Mucosa of descending colon (tissue), 3 donors: ENCODE results near the gene ATP8A2. TPM values are rescaled to one million over a fixed set of nuclear protein-coding genes. Genes with fewer than 3 reads are reported as not detected.

ENCODE experiments used
- ATAC-seq: fragments of 200-7000 bp; cut with Tn5 transposase; one replicate; pipeline ENCODE4 v1.9.1; 2020; ENCODE audit warnings: mild to moderate bottlenecking, moderate library complexity
- DNase-seq, 3 donors: peaks; one replicate each; pipeline ENCODE4 v3.0.0-alpha.2; 2020
- H3K36me3 ChIP-seq: fragments of 200-600 bp; one replicate; pipeline ENCODE4 v1.8.0; 2021; ENCODE audit warnings: low read depth, mild to moderate bottlenecking
- H3K4me1 ChIP-seq: fragments of 200-600 bp; one replicate; pipeline ENCODE4 v1.8.0; 2021; ENCODE audit warnings: low read depth, mild to moderate bottlenecking
- H3K4me3 ChIP-seq: fragments of 200-600 bp; one replicate; pipeline ENCODE4 v1.8.0; 2021; ENCODE audit warnings: mild to moderate bottlenecking
- H3K9me3 ChIP-seq: fragments of 200-600 bp; one replicate; pipeline ENCODE4 v1.8.0; 2021; ENCODE audit warnings: mild to moderate bottlenecking
- CTCF ChIP-seq: fragments of 200-600 bp; IDR thresholded peaks from one replicate; pipeline ENCODE4 v1.8.0; 2022; ENCODE audit warnings: antibody characterized with exemption, mild to moderate bottlenecking
- intact Hi-C, 2 donors: fragments of 100-400 bp; cut with DNase I in 1 of 2; cut with micrococcal nuclease in 1 of 2; formaldehyde crosslinking; loops; one replicate each; pipeline versions ENCODE4 v1.11.0 to v1.11.1; 2022; cut with DNase I, micrococcal nuclease
- total RNA-seq, 3 donors: library from RNA; stranded (reverse); fragmentation: NEBNext Ultra II Directional in 2 of 3; extraction: Animal tissue kit (Norgen Biotek cat#: 25700) in 2 of 3; gene quantifications; one replicate each; pipeline versions ENCODE4 v1.2.1 to v1.2.4, GENCODE V29; 2021 to 2023
- donor health status: DM: no; HTN: no; CAD: no; lungs with moderate emphysema.
- donor health status: DM: no; HTN: no; CAD: no.
- donor health status: DM: no; HTN: yes; CAD: no.

Gene ATP8A2
- total RNA-seq, 3 donors from 2014 or later: 0.22 to 3.6 (median 0.41) TPM

- H3K9me3 ChIP-seq: no peaks in the 10 kb centered on the region
- no peak for ATAC-seq
- intact Hi-C loops: no loop called here
- H3K36me3 ChIP-seq: no peaks in the 10 kb centered on the region
- no peak overlapping the region for H3K4me3 ChIP-seq
- DNase-seq: no peak
- no peaks in the 10 kb centered on the region for H3K4me1 ChIP-seq
- no peak for TF ChIP-seq CTCF
Observed at GRCh38 chr13:26034018-26034417, 662.2 kb downstream of the ATP8A2 start.

GRCh38 chr13:26036383-26036782 lies 664.6 kb downstream of the ATP8A2 start:
- Histone ChIP-seq H3K36me3 (no peaks in the 10 kb centered on the region), H3K9me3 (no peaks in the 10 kb centered on the region), H3K4me1 (no peaks in the 10 kb centered on the region), H3K4me3 (no peak overlapping the region)
- no peak for TF ChIP-seq CTCF
- no peak for DNase-seq
- no peak for ATAC-seq
- intact Hi-C loops: no loop called here

- Histone ChIP-seq H3K9me3 (no peaks in the 10 kb centered on the region), H3K4me3 (no peak overlapping the region), H3K4me1 (no peaks in the 10 kb centered on the region), H3K36me3 (no peaks in the 10 kb centered on the region)
- DNase-seq (peak in 1 of 3 donors; percentile 28), ATAC-seq (peak; percentile 35)
- TF ChIP-seq CTCF: no peak
- intact Hi-C loops: no loop called here
Observed at GRCh38 chr13:26037302-26037701, 665.5 kb downstream of the ATP8A2 start.

- TF ChIP-seq CTCF: no peak
- DNase-seq (no peak), ATAC-seq (no peak)
- Histone ChIP-seq H3K36me3 (no peaks in the 10 kb centered on the region), H3K9me3 (no peaks in the 10 kb centered on the region), H3K4me3 (no peak overlapping the region), H3K4me1 (no peaks in the 10 kb centered on the region)
- intact Hi-C loops: no loop called here
Observed at GRCh38 chr13:26038931-26039475, 667.2 kb downstream of the ATP8A2 start.

GRCh38 chr13:26041444-26041843 lies 669.7 kb downstream of the ATP8A2 start:
- Histone ChIP-seq H3K4me1 (no peaks in the 10 kb centered on the region), H3K4me3 (no peak overlapping the region), H3K9me3 (no peaks in the 10 kb centered on the region), H3K36me3 (no peaks in the 10 kb centered on the region)
- no peak for TF ChIP-seq CTCF
- intact Hi-C loops: no loop called here
- ATAC-seq: no peak
- no peak for DNase-seq

- DNase-seq: no peak
- no peak for ATAC-seq
- H3K36me3 ChIP-seq: no peaks in the 10 kb centered on the region
- H3K4me3 ChIP-seq: no peak overlapping the region
- no peaks in the 10 kb centered on the region for H3K9me3 ChIP-seq
- no peak for TF ChIP-seq CTCF
- intact Hi-C loops: no loop called here
- H3K4me1 ChIP-seq: no peaks in the 10 kb centered on the region
Observed at GRCh38 chr13:26042785-26043184, 671.0 kb downstream of the ATP8A2 start.
